ENCODE data around the gene UTP25.

DNA sequence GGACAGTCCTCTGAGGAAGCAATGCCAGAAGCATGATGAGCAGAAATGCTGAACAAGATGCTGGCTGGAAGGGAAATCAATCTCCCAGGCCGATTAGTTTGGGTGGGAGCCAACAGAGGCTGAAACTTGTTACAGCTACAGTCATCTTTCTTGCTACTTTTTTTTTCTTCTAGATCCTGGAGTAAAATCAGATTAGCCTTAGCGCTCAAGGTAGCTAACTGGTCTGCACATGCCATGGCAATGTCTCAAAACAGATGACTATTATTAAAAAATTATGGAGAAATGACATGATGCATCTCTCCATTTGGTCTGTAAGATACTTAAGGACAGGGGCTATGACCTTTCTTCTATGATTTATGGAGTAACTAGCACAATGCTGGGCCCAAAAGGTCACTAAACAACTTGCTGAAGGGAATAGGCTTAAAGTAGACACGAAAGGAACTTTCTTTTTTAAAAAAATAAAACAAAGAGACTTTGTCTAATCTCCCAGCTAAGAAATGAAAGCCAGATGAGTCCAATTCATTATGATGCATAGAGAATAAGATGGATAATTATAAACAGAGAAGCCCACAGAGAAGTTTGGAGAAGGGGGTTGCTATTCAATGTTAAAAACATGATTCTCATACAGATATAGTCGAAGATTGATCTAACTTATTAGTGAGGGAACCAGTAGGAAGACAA, 42.5 kb downstream of the UTP25 start:
- TF ChIP-seq CTCF (conservative IDR thresholded peaks at IDR 0.05; ENCODE audit: low read length): no peak
- TF ChIP-seq EZH2phosphoT487 (IDR thresholded peaks at IDR 0.05; ENCODE audit: borderline replicate concordance): no peak
